Fibroblast of the conjunctiva (primary cell): Measurements from ENCODE around the gene DHX8.

Source experiments
- DNase-seq: peaks from one replicate; pipeline ENCODE4 v3.0.0-alpha.2; 2010; ENCODE audit warnings: low read depth

DHX8 gene

GRCh38 chr17:43526886-43527648 lies 43.3 kb downstream of the DHX8 start:
- DNase-seq = no peak

DNA sequence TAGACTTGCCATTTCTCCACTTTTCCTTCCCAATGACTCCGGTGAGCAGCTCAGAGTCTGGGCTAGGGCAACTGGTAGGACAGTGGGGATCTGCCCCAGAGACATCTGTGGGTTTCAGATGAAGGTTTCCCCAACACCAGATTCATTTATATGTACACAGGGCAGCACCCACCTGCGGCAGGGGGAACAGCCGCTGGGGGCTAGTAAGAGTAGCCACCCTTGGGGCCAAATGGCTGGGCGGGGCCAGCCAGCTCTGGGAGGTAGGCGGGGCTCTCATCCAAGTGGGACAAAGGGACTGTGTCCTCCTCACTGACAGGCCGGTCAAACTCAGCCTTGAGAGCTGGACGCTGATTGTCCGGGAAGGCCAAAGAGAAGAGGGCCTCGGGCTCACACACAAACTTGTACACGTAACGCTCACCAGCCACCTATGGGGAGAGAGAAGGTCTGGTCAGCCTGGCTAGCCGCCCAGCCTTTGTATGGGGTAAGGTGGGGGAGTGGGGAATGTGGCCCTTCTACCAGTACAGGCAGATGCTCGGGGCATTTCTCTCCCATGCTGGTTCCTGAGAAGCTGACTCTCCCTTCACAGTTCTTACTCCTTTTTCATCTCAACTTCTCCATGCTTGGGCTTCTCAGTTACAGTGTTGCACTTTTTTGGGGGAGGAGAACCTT lies 44.7 kb downstream of the DHX8 start:
- DNase-seq = no peak

GRCh38 chr17:43528988-43529814 lies 45.4 kb downstream of the DHX8 start:
- DNase-seq = no peak

GRCh38 chr17:43529947-43530287 lies 46.1 kb downstream of the DHX8 start:
- DNase-seq = no peak

- DNase-seq = peak; percentile 79
Observed at GRCh38 chr17:43530288-43531081, 46.7 kb downstream of the DHX8 start.

- DNase-seq = no peak
Observed at GRCh38 chr17:43531082-43531378, 47.3 kb downstream of the DHX8 start.

- DNase-seq = no peak
Observed at GRCh38 chr17:43531955-43532354, 48.2 kb downstream of the DHX8 start.

DNA sequence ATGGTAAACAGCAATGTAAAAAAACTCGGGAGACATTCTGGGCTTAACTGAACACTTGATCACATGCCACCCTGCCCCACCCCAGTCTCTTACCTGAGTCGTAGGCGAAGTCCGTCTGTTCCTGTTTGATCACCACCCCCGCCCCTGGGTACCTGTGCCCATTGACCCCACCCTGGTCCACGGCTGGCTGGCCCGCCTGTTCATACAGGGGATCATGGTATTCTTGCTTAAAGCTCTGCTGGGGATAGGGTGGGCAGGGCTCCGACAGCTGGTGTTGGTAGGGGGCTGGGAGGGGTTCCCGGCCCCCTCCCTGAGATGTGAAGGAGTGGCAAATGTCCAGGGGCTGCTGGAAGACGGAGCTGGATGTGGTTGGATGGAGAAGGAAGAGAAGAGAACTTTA lies 48.8 kb downstream of the DHX8 start:
- no peak for DNase-seq

DNA sequence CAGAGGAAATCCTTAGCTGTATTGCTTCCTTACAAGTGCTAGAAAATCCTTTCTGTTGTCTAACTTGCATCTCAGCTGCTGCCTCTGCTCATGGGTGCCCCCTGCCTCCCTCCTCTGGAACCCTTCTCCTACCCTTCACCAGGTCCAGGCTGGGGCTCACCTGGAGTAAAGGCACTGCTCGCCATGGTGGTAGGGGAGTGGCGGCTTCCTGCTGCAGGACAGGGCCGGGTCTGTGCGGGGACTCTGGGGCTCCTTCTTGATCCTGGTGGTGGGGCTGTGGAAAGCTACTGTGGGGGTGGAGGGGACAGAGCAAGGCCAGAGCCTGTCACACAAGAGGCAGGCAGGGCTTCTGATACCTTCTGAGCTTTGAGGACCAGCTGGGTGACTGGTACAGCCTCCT lies 49.9 kb downstream of the DHX8 start:
- no peak for DNase-seq

DNA sequence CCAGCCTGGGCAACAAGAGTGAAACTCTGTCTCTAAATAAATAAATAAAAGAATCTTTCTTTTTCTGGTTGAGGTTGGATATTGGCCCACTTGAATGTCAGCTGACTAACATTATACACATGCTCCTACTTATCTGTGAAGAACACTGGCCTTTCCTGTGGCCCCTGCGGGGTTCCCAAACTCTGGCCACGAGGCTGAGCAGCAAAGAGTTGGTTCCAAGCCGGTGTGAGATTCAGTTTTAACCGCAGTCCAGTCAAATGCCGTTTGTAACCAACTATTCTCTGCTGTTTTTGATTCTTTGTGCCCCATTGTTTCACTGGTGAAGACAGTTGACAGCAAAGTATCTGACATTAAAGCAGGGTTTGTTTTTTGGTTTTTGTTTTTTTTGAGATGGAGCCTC lies 51.1 kb downstream of the DHX8 start:
- DNase-seq = no peak

- peak; percentile 81 for DNase-seq
Observed at GRCh38 chr17:43536236-43536992, 52.6 kb downstream of the DHX8 start.

DNA sequence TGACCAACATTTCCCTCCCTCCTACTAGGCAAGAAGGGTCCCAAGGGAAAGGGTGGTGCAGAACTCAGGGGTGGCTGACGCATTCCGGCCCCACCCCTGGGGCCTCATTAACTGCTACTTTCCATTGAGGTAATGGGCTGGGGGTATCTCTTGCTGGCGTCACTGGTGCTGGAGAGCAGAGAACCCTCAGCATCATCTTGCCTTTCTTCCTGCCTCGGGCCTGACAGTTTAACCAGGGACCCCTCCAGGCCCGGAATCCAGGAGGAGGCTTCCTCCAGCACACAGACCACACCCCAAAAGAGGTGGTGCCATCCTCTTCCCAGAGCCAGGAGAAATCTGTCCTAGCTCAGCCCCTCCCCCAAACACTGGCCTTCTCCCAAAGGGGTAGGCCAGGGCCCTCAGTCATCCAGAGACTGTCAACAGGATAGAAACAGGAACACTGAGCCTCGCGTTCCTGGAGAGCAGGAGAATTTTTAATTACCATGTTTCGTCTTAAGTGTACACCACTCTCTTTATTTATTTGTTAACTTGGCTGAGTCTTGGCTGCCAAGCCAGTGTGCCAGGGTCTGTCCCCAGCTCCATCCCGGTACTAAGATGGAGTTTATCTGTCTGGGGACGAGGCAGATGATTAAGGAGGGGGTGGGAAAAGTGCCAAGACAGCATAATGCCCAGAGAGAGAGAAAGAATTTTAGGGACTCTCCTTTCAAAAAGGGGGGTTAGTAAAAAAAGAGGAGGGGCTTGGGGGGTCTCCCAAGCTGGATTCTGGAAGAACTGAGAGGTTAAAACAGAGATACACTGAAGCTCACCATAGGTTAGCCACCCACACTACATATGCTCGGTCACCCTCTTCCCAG lies 57.3 kb downstream of the DHX8 start:
- DNase-seq = peak; percentile 20

DNA sequence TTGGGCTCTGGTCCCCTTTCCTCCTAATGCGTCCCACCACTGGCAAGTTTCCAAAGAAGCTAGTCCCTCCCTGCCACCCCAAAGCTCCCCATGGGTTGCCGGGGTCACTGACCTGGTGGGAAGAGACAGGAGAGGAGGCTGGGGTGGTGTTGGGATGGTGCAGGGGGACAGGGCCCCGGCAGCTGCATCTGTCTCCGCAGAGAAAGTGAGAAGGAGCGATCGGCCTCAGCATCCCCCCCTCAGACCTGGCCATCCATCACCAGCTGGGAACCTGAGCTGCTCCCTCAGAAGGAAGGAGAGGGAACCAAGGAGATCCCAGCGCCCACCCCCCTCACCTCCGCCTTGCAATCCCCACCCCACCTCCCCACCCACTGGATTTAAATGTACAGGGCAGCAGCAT lies 59.1 kb downstream of the DHX8 start:
- DNase-seq = no peak

- DNase-seq = no peak
Observed at GRCh38 chr17:43543300-43543699, 59.5 kb downstream of the DHX8 start.

DNA sequence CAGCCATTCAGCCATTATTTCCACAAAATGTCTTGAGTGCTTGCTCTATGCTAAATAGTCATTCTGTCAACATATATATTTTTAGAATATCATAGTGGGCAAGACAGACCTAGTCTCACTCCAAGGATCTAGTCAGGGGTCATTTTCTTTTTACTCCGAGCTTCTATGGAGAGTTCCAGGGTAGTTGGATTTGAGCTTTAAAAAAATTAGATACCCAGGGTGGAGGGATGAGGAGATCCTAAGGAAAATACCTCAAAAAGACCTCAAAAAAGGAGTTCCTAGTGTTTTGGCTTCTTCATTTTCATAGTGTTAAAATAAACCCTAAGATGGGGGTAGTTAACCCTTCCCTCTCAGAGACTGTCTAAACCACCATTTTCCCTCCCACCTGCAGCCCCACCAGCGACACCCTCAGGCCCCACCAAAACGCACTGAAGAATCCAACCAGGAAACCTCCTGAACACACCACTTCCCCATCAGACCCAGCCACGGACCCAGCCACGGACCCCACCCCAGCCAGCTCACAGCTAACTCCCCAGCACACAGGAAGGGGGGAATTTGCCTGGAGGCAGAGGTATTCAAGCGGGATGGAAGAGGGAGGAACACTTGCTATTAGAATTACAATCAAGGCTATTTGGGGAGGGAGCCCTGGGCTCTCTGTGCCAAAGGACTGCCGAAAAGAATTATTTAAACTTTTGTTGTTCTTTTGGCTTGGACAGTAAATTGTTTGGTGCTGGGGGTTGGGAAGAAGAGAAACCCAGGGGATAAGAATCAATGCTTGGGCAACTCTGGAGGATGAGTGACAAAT lies 60.2 kb downstream of the DHX8 start:
- DNase-seq = no peak

DNA sequence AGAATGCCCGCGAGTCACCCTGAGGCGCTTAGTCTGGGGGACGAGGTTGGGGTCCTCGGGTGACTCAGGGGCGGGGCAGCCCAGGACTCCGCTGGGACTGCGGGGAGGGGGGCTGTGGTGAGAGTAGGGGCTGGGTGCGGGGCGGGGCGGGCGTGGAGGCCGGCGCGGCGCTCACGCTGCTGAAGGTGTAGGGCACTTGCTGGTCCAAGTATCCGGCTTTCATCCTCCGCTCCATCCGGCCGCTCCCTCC lies 61.5 kb downstream of the DHX8 start:
- no peak for DNase-seq

DNA sequence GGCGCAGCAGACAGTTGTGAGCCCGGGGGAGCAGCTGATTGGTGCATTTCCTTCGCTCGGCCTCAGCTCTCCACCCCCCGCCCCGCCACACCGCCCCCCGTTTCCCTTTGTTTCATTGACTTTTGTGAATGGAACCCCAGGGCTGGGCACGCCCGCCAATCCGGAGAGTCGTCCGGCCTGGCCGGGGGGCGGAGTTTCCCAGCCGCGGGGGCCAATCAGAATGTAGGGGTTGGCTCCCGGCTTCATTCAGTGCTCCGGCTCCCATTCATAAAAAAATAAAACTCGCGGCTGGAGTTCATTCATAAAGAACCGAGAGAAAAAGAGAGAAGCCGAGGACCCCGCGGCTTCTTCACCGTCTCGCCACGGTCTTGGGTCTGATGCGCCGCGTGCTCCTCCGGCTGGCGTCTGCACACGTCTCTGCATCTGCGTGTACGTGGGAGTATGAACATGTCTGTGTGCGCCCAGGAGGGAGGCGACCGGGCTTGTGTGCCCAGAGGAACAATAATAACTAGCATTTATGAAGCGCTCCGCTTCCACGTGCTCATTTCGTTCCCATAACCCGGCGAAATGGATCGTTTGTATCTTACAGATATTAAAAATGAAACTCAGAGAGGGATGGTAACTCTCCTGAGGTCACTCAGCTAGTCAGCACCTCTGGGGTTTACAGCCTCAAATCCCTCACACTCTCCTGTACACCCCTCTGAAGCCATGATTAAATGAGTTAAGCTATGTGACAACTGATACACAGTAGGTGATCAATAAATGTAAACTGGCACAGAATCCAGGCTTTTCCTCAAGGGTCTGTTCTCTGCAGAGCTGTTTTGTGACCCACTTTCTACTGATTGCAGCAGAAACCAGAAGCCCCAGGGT lies 62.8 kb downstream of the DHX8 start, which contains the start of gene ETV4:
TSS of gene ETV4 (minus strand) at position 22 of the 870 bp plus-strand sequence. CDS start 723 bp downstream, outside the sequence.
- peak; percentile 80 for DNase-seq

- no peak for DNase-seq
Observed at GRCh38 chr17:43547189-43547550, 63.4 kb downstream of the DHX8 start.

GRCh38 chr17:43547659-43548256 lies 64.0 kb downstream of the DHX8 start:
- no peak for DNase-seq
